GM12864 (cell line): ENCODE data around the gene DDX46.

Source experiments
- DNase-seq: peaks from one replicate; pipeline ENCODE4 v3.0.0-alpha.2; 2011; ENCODE audit warnings: low read depth
- H3K4me3 ChIP-seq: 2 replicates; pipeline ENCODE4 v1.5.1; 2011; ENCODE audit warnings: mild to moderate bottlenecking, low read depth, low read length, control low read depth
- TF ChIP-seq, protein P1 (sequence below): IDR thresholded peaks from 2 replicates; pipeline ENCODE4 v1.5.1; 2011; ENCODE audit warnings: low read depth, mild to moderate bottlenecking, moderate library complexity, low read length, control low read depth, inconsistent platforms; ENCODE audit errors: missing control alignments

DDX46 gene

DNA sequence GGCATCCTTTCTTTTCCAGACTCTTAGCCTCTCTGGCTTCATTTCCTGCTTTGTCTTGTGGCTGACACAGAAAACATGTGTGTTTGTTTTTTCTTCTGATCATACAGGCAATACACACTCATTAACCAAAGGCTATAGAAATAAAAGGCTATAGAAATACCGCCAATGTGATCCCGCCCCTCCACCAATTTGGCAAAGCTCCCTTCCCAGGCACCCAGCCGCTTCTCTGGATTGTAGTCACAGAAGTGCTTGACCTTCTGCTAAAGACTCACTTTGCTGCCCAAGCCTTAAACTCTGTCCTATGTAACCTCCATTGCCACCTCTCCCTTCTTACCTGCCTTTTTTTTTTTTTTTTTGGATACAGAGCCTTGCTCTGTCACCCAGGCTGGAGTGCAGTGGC is 120.9 kb downstream of the DDX46 start:
- H3K4me3 ChIP-seq: no peak overlapping the region
- TF ChIP-seq, protein P1, sequence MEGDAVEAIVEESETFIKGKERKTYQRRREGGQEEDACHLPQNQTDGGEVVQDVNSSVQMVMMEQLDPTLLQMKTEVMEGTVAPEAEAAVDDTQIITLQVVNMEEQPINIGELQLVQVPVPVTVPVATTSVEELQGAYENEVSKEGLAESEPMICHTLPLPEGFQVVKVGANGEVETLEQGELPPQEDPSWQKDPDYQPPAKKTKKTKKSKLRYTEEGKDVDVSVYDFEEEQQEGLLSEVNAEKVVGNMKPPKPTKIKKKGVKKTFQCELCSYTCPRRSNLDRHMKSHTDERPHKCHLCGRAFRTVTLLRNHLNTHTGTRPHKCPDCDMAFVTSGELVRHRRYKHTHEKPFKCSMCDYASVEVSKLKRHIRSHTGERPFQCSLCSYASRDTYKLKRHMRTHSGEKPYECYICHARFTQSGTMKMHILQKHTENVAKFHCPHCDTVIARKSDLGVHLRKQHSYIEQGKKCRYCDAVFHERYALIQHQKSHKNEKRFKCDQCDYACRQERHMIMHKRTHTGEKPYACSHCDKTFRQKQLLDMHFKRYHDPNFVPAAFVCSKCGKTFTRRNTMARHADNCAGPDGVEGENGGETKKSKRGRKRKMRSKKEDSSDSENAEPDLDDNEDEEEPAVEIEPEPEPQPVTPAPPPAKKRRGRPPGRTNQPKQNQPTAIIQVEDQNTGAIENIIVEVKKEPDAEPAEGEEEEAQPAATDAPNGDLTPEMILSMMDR: no peak
- no peak for DNase-seq
